ENCODE results near the gene KCNMA1. TPM values are rescaled to one million over a fixed set of nuclear protein-coding genes. Genes with fewer than 3 reads are reported as not detected.

Gene KCNMA1
- total RNA-seq, 1 donor from 2014 or later: 95.5 TPM

GRCh38 chr10:77192402-77192801 lies 445.2 kb downstream of the KCNMA1 start:
- no peaks in the 10 kb centered on the region for H3K36me3 Mint-ChIP-seq (ENCODE audit: unreplicated experiment)
- no peak for TF ChIP-seq CTCF (IDR thresholded peaks at IDR 0.05)
- no peak for DNase-seq (ENCODE audit: extremely low spot score, unreplicated experiment)
- no peaks in the 10 kb centered on the region for H3K9me3 Mint-ChIP-seq (ENCODE audit: unreplicated experiment)
- H3K27ac Mint-ChIP-seq (ENCODE audit: unreplicated experiment): no peak overlapping the region
- no peak overlapping the region for H3K4me3 Mint-ChIP-seq (ENCODE audit: unreplicated experiment)
- peaks cover 55% of the 10 kb centered on the region for H3K4me1 Mint-ChIP-seq (ENCODE audit: unreplicated experiment)
- H3K27me3 Mint-ChIP-seq (ENCODE audit: unreplicated experiment): no peaks in the 10 kb centered on the region

GRCh38 chr10:77191324-77192049 lies 446.1 kb downstream of the KCNMA1 start:
- Mint-ChIP-seq H3K4me3 (ENCODE audit: unreplicated experiment) (no peak overlapping the region), H3K27ac (ENCODE audit: unreplicated experiment) (no peak overlapping the region), H3K36me3 (ENCODE audit: unreplicated experiment) (no peaks in the 10 kb centered on the region), H3K27me3 (ENCODE audit: unreplicated experiment) (no peaks in the 10 kb centered on the region), H3K9me3 (ENCODE audit: unreplicated experiment) (no peaks in the 10 kb centered on the region), H3K4me1 (ENCODE audit: unreplicated experiment) (peaks cover 55% of the 10 kb centered on the region)
- DNase-seq (ENCODE audit: extremely low spot score, unreplicated experiment): no peak
- no peak for TF ChIP-seq CTCF (IDR thresholded peaks at IDR 0.05)

- no peaks in the 10 kb centered on the region for H3K36me3 Mint-ChIP-seq (ENCODE audit: unreplicated experiment)
- H3K4me1 Mint-ChIP-seq (ENCODE audit: unreplicated experiment): peaks cover 48% of the 10 kb centered on the region
- H3K9me3 Mint-ChIP-seq (ENCODE audit: unreplicated experiment): no peaks in the 10 kb centered on the region
- no peak overlapping the region for H3K27ac Mint-ChIP-seq (ENCODE audit: unreplicated experiment)
- TF ChIP-seq CTCF (IDR thresholded peaks at IDR 0.05): no peak
- no peak for DNase-seq (ENCODE audit: extremely low spot score, unreplicated experiment)
- no peaks in the 10 kb centered on the region for H3K27me3 Mint-ChIP-seq (ENCODE audit: unreplicated experiment)
- no peak overlapping the region for H3K4me3 Mint-ChIP-seq (ENCODE audit: unreplicated experiment)
Measured at GRCh38 chr10:77190291-77190690, 447.3 kb downstream of the KCNMA1 start.

- H3K27ac Mint-ChIP-seq (ENCODE audit: unreplicated experiment): no peak overlapping the region
- no peaks in the 10 kb centered on the region for H3K9me3 Mint-ChIP-seq (ENCODE audit: unreplicated experiment)
- H3K27me3 Mint-ChIP-seq (ENCODE audit: unreplicated experiment): no peaks in the 10 kb centered on the region
- H3K4me1 Mint-ChIP-seq (ENCODE audit: unreplicated experiment): peaks cover 40% of the 10 kb centered on the region
- no peak for DNase-seq (ENCODE audit: extremely low spot score, unreplicated experiment)
- TF ChIP-seq CTCF (IDR thresholded peaks at IDR 0.05): no peak
- H3K36me3 Mint-ChIP-seq (ENCODE audit: unreplicated experiment): no peaks in the 10 kb centered on the region
- H3K4me3 Mint-ChIP-seq (ENCODE audit: unreplicated experiment): no peak overlapping the region
Measured at GRCh38 chr10:77189520-77189919, 448.1 kb downstream of the KCNMA1 start.

- Mint-ChIP-seq H3K9me3 (ENCODE audit: unreplicated experiment) (no peaks in the 10 kb centered on the region), H3K27ac (ENCODE audit: unreplicated experiment) (no peak overlapping the region), H3K27me3 (ENCODE audit: unreplicated experiment) (no peaks in the 10 kb centered on the region), H3K36me3 (ENCODE audit: unreplicated experiment) (no peaks in the 10 kb centered on the region), H3K4me1 (ENCODE audit: unreplicated experiment) (peaks cover 40% of the 10 kb centered on the region), H3K4me3 (ENCODE audit: unreplicated experiment) (no peak overlapping the region)
- no peak for DNase-seq (ENCODE audit: extremely low spot score, unreplicated experiment)
- TF ChIP-seq CTCF (IDR thresholded peaks at IDR 0.05): no peak
Measured at GRCh38 chr10:77189075-77189474, 448.5 kb downstream of the KCNMA1 start.

Measured in osteocyte (in vitro differentiated cells).